H9 (cell line): ENCODE data around the gene MRPL9. TPM values are rescaled to one million over a fixed set of nuclear protein-coding genes. Genes with fewer than 3 reads are reported as not detected.

ENCODE experiments used
- DNase-seq: peaks from one replicate; pipeline ENCODE4 v3.0.0-alpha.2; 2017
- H2AFZ ChIP-seq: one replicate; pipeline ENCODE4 v1.6.1; 2013; ENCODE audit warnings: mild to moderate bottlenecking, low read length, control low read depth, moderate library complexity
- H2AK5ac ChIP-seq: 2 replicates; pipeline ENCODE4 v1.6.1; 2013; ENCODE audit warnings: low read length, control low read depth, mixed read lengths; ENCODE audit not compliant: insufficient read length
- H2BK120ac ChIP-seq: one replicate; pipeline ENCODE4 v1.6.1; 2013; ENCODE audit warnings: low read depth, mild to moderate bottlenecking, low read length, control low read depth, inconsistent platforms; ENCODE audit not compliant: poor library complexity, severe bottlenecking
- H2BK12ac ChIP-seq: 2 replicates; pipeline ENCODE4 v1.6.1; 2013; ENCODE audit warnings: low read length, control low read depth, mixed read lengths, low read depth; ENCODE audit not compliant: insufficient read length
- H2BK15ac ChIP-seq: 2 replicates; pipeline ENCODE4 v1.6.1; 2013; ENCODE audit warnings: low read depth, low read length, control low read depth
- H2BK20ac ChIP-seq: one replicate; pipeline ENCODE4 v1.6.1; 2013; ENCODE audit warnings: low read depth, mild to moderate bottlenecking, low read length, control low read depth, inconsistent platforms; ENCODE audit not compliant: poor library complexity, severe bottlenecking
- H2BK5ac ChIP-seq: 2 replicates; pipeline ENCODE4 v1.6.1; 2013; ENCODE audit warnings: low read length, control low read depth, mixed read lengths; ENCODE audit not compliant: insufficient read length
- H3K14ac ChIP-seq: 2 replicates; pipeline ENCODE4 v1.6.1; 2013; ENCODE audit warnings: low read length, control low read depth; ENCODE audit not compliant: insufficient read depth
- H3K18ac ChIP-seq: 2 replicates; pipeline ENCODE4 v1.6.1; 2013; ENCODE audit warnings: low read depth, mild to moderate bottlenecking, mixed read lengths, low read length, control low read depth; ENCODE audit not compliant: insufficient read length
- H3K23ac ChIP-seq: 2 replicates; pipeline ENCODE4 v1.6.1; 2013; ENCODE audit warnings: low read length, control low read depth, mixed read lengths, low read depth; ENCODE audit not compliant: insufficient read length
- H3K23me2 ChIP-seq: 2 replicates; pipeline ENCODE4 v1.6.1; 2013; ENCODE audit warnings: low read depth, mild to moderate bottlenecking, mixed read lengths, low read length, control low read depth; ENCODE audit not compliant: insufficient read length, poor library complexity, severe bottlenecking
- H3K27ac ChIP-seq: 2 replicates; pipeline ENCODE4 v1.5.1; 2013; ENCODE audit warnings: low read length, control low read depth, mixed read lengths, low read depth; ENCODE audit not compliant: insufficient read length
- H3K27me3 ChIP-seq: 2 replicates; pipeline ENCODE4 v1.6.1; 2013; ENCODE audit warnings: low read length, control low read depth, inconsistent platforms; ENCODE audit not compliant: insufficient read depth
- H3K4ac ChIP-seq: 2 replicates; pipeline ENCODE4 v1.6.1; 2013; ENCODE audit warnings: low read depth, mild to moderate bottlenecking, control low read depth, inconsistent platforms, low read length, moderate library complexity
- H3K4me1 ChIP-seq: 2 replicates; pipeline ENCODE4 v1.6.1; 2013; ENCODE audit warnings: low read length, control low read depth, inconsistent platforms; ENCODE audit not compliant: insufficient read depth
- H3K4me2 ChIP-seq: 2 replicates; pipeline ENCODE4 v1.6.1; 2013; ENCODE audit warnings: low read length, control low read depth, mixed read lengths; ENCODE audit not compliant: insufficient read length, insufficient read depth
- H3K56ac ChIP-seq: 2 replicates; pipeline ENCODE4 v1.6.1; 2013; ENCODE audit warnings: low read depth, mild to moderate bottlenecking, mixed read lengths, low read length, control low read depth; ENCODE audit not compliant: insufficient read length
- H3K79me1 ChIP-seq: 2 replicates; pipeline ENCODE4 v1.6.1; 2013; ENCODE audit warnings: low read depth, mild to moderate bottlenecking, moderate library complexity, low read length, control low read depth, inconsistent platforms; ENCODE audit not compliant: insufficient read depth, poor library complexity, severe bottlenecking
- H3K79me2 ChIP-seq: 2 replicates; pipeline ENCODE4 v1.6.1; 2013; ENCODE audit warnings: low read length, control low read depth, inconsistent platforms; ENCODE audit not compliant: insufficient read depth
- H3K9ac ChIP-seq: 2 replicates; pipeline ENCODE4 v1.6.1; 2013; ENCODE audit warnings: low read length, control low read depth, mixed read lengths; ENCODE audit not compliant: insufficient read length; ENCODE audit errors: extremely low read depth
- H3K9me3 ChIP-seq: one replicate; pipeline ENCODE4 v1.6.1; 2013; ENCODE audit warnings: low read depth, low read length, inconsistent platforms; ENCODE audit not compliant: control insufficient read depth
- H3T11ph ChIP-seq: one replicate; pipeline ENCODE4 v1.6.1; 2013; ENCODE audit warnings: mild to moderate bottlenecking, low read length, control low read depth, inconsistent platforms
- H4K20me1 ChIP-seq: one replicate; pipeline ENCODE4 v1.6.1; 2013; ENCODE audit not compliant: control insufficient read depth, insufficient read length, insufficient read depth
- H4K5ac ChIP-seq: 2 replicates; pipeline ENCODE4 v1.6.1; 2013; ENCODE audit warnings: low read depth, mild to moderate bottlenecking, mixed read lengths, low read length, control low read depth; ENCODE audit not compliant: insufficient read length
- H4K8ac ChIP-seq: replicated peaks from 2 replicates; pipeline ENCODE4 v1.6.1; 2013; ENCODE audit warnings: low read length, control low read depth, mixed read lengths, low read depth; ENCODE audit not compliant: insufficient read length
- H4K91ac ChIP-seq: 2 replicates; pipeline ENCODE4 v1.6.1; 2013; ENCODE audit warnings: low read depth, mild to moderate bottlenecking, moderate library complexity, mixed read lengths, low read length, control low read depth; ENCODE audit not compliant: insufficient read length
- H3K27ac Mint-ChIP-seq, 3 experiments: 2 replicates in 2 of 3; 3 replicates in 1 of 3; pipeline ENCODE4 v1.8.0; 2020 to 2021; ENCODE audit warnings: mixed read lengths in 3 of 3, mild to moderate bottlenecking in 1 of 3, moderate library complexity in 1 of 3
- H3K27me3 Mint-ChIP-seq: 2 replicates; pipeline ENCODE4 v1.8.0; 2021; ENCODE audit warnings: low read depth, mild to moderate bottlenecking, moderate library complexity, mixed read lengths
- H3K36me3 Mint-ChIP-seq, 3 experiments: 2 replicates in 2 of 3; 3 replicates in 1 of 3; pipeline ENCODE4 v1.8.0; 2020 to 2021; ENCODE audit warnings: low read depth in 3 of 3, mixed read lengths in 3 of 3; ENCODE audit not compliant: insufficient read depth in 1 of 3
- H3K4me1 Mint-ChIP-seq, 2 experiments: 2 replicates each; pipeline ENCODE4 v1.8.0; 2020; ENCODE audit warnings: mixed read lengths in 2 of 2
- H3K4me3 Mint-ChIP-seq, 2 experiments: 2 replicates in 1 of 2; 3 replicates in 1 of 2; pipeline ENCODE4 v1.8.0; 2020 to 2021; ENCODE audit warnings: mild to moderate bottlenecking in 2 of 2, mixed read lengths in 2 of 2, moderate library complexity in 1 of 2
- H3K9me3 Mint-ChIP-seq, 2 experiments: 2 replicates in 1 of 2; 3 replicates in 1 of 2; pipeline ENCODE4 v1.8.0; 2020; ENCODE audit warnings: mild to moderate bottlenecking in 2 of 2, mixed read lengths in 2 of 2, moderate library complexity in 1 of 2
- CTCF ChIP-seq: fragments of 200-600 bp; sonication (generic); conservative IDR thresholded peaks from 3 replicates; pipeline ENCODE4 v1.8.0; 2021; ENCODE audit warnings: antibody characterized with exemption, mild to moderate bottlenecking
- WGBS: extraction: QIAGEN DNeasy Blood & Tissue Kit; methylation state at CpG from one replicate; pipeline ENCODE4 v1.1.7; 2013; ENCODE audit warnings: missing lambda C conversion rate, low lambda C conversion rate, mixed read lengths; ENCODE audit not compliant: insufficient read length; ENCODE audit errors: extremely low coverage; 5-methylcytosine and 5-hydroxymethylcytosine counted together
- total RNA-seq: library from RNA; stranded (reverse); gene quantifications from 2 replicates; pipeline ENCODE4 v1.2.1, GENCODE V29; 2021

Gene MRPL9
- total RNA-seq, 1 experiment from 2014 or later = 102 TPM

GRCh38 chr1:151713044-151713443 lies 50.3 kb downstream of the MRPL9 start:
- Histone ChIP-seq H4K91ac (no peak overlapping the region), H2BK5ac (no peak overlapping the region), H2BK120ac (no peak overlapping the region), H3K23ac (no peak overlapping the region), H2BK15ac (no peak overlapping the region), H2BK12ac (no peak overlapping the region), H2AK5ac (no peak overlapping the region), H3K4ac (no peak overlapping the region), H4K20me1 (no peaks in the 10 kb centered on the region), H4K5ac (peak overlapping the region; percentile 53), H3K4me2 (no peak overlapping the region), H3K79me1 (no peaks in the 10 kb centered on the region), H3K23me2 (peaks cover 14% of the 10 kb centered on the region), H3K14ac (no peak overlapping the region), H4K8ac (no peak overlapping the region), H3K27ac (no peak overlapping the region), H3K4me1 (0 out of 2 replicates have a peak, but pooled peaks cover 4% of the 10 kb centered on the region), H3K18ac (no peak overlapping the region), H3K27me3 (peaks cover 6% of the 10 kb centered on the region; the same call in 1 of the 2 replicates), H2AFZ (no peak overlapping the region), H2BK20ac (no peak overlapping the region), H3K9me3 (no peaks in the 10 kb centered on the region), H3K9ac (no peak overlapping the region), H3K56ac (no peak overlapping the region), H3T11ph (no peak overlapping the region), H3K79me2 (no peaks in the 10 kb centered on the region)
- no peak for TF ChIP-seq CTCF
- Mint-ChIP-seq H3K27ac (no peak overlapping the region), H3K4me1 (peaks cover 40 to 49% of the 10 kb centered on the region in 2 experiments), H3K27me3 (peaks cover 20% of the 10 kb centered on the region), H3K4me3 (no peak overlapping the region), H3K9me3 (no peaks in the 10 kb centered on the region), H3K36me3 (no peaks in the 10 kb centered on the region)
- no CpG with 5 or more reads among the region's 2 CpGs for WGBS
- DNase-seq = no peak
